NCI-H748 (cell line): ENCODE measurements around the gene OIP5.
"Not testable (repeated sequence)": the region's sequence is repeated elsewhere in the genome, so short reads cannot be mapped to it uniquely, and the experiment has no call there.

Experiments used
- DNase-seq: peaks from one replicate; lab custom pipeline; 2025; ENCODE audit not compliant: unreplicated experiment; lab: John Stamatoyannopoulos, UW

Gene OIP5

GRCh38 chr15:41260924-41261323, 71.5 kb downstream of the OIP5 start:
- DNase-seq, result not testable (repeated sequence)

GRCh38 chr15:41259546-41260189, 72.7 kb downstream of the OIP5 start:
- no peak for DNase-seq
